HepG2 (cell line): ENCODE data around the gene SUCLG1. TPM values are rescaled to one million over a fixed set of nuclear protein-coding genes. Genes with fewer than 3 reads are reported as not detected.

Source experiments
- ATAC-seq: fragments of 200-7000 bp; cut with Tn5 transposase; 3 replicates; pipeline ENCODE4 v1.9.1; 2020; ENCODE audit warnings: mild to moderate bottlenecking, moderate library complexity
- BruUV-seq: library from RNA; stranded (reverse); fragments of 400-500 nt; replicated peaks from 2 replicates; lab custom pipeline; 2021; lab: Mats Ljungman, UMichigan
- CTCF ChIA-PET: fragments of 300-600 bp; formaldehyde crosslinking; extraction: SDS; loops from one replicate; lab custom pipeline; 2021; ENCODE audit warnings: low total read pairs, inconsistent platforms, low intra/inter-chr PET ratio; lab: Yijun Ruan, JAX
- POLR2A ChIA-PET: fragments of 350-600 bp; sonication (Branson Sonifier 250); formaldehyde crosslinking; loops from one replicate; lab custom pipeline; 2020; ENCODE audit warnings: antibody characterized with exemption, inconsistent platforms; lab: Yijun Ruan, JAX
- DNase-seq: peaks from one replicate; pipeline ENCODE4 v3.0.0-alpha.2; 2015; ENCODE audit warnings: low spot score
- FAIRE-seq: peaks from 3 replicates; lab custom pipeline; 2011; peaks lifted over from hg19 to GRCh38; lab: Jason Lieb, UNC
- H2AFZ ChIP-seq: one replicate; pipeline ENCODE4 v1.6.1; 2011; ENCODE audit warnings: low read length, inconsistent platforms
- H3K27ac ChIP-seq: fragments of 300-600 bp; 3 replicates; pipeline ENCODE4 v1.8.0; 2011; ENCODE audit warnings: mixed run types, mild to moderate bottlenecking, mixed read lengths, low read length, inconsistent platforms; ENCODE audit not compliant: insufficient read depth; ENCODE audit errors: extremely low read length
- H3K27me3 ChIP-seq, 2 experiments: fragments of 200-600 bp in 1 of 2; 2 replicates in 1 of 2; 3 replicates in 1 of 2; pipeline versions ENCODE4 v1.6.0 to v1.8.0; 2011; ENCODE audit warnings: low read length in 2 of 2, mild to moderate bottlenecking in 2 of 2, moderate library complexity in 2 of 2, inconsistent platforms in 1 of 2; ENCODE audit not compliant: insufficient read depth in 2 of 2, control insufficient read depth in 1 of 2
- H3K36me3 ChIP-seq, 2 experiments: fragments of 200-600 bp in 1 of 2; replicated peaks in 1 of 2; 2 replicates in 1 of 2; 3 replicates in 1 of 2; pipeline versions ENCODE4 v1.5.1 to v1.8.0; 2011; ENCODE audit warnings: low read length in 2 of 2, inconsistent platforms in 1 of 2; ENCODE audit not compliant: insufficient read depth in 2 of 2, control insufficient read depth in 1 of 2
- H3K4me1 ChIP-seq: 2 replicates; pipeline ENCODE4 v1.5.1; 2012; ENCODE audit warnings: low read length, inconsistent platforms; ENCODE audit not compliant: insufficient read depth
- H3K4me2 ChIP-seq: 2 replicates; pipeline ENCODE4 v1.6.0; 2011; ENCODE audit warnings: low read depth, low read length, inconsistent platforms
- H3K4me3 ChIP-seq, 3 experiments: fragments of 200-600 bp in 1 of 3; sonication (generic), shearing (Covaris generic) in 1 of 3; replicated peaks in 1 of 3; 2 replicates each; pipeline ENCODE4 v1.5.1; 2011 to 2016; ENCODE audit warnings: low read length in 3 of 3, inconsistent platforms in 2 of 3, low read depth in 2 of 3, mild to moderate bottlenecking in 2 of 3, control low read depth in 1 of 3, mixed read lengths in 1 of 3; ENCODE audit not compliant: insufficient read depth in 1 of 3
- H3K79me2 ChIP-seq: one replicate; pipeline ENCODE4 v1.6.1; 2011; ENCODE audit warnings: low read length, inconsistent platforms; ENCODE audit not compliant: insufficient read depth
- H3K9ac ChIP-seq: 2 replicates; pipeline ENCODE4 v1.6.0; 2011; ENCODE audit warnings: mild to moderate bottlenecking, low read depth, low read length, inconsistent platforms; ENCODE audit not compliant: insufficient read depth
- H3K9me3 ChIP-seq: 2 replicates; pipeline ENCODE4 v1.5.1; 2012; ENCODE audit warnings: mild to moderate bottlenecking, low read length
- H4K20me1 ChIP-seq: 2 replicates; pipeline ENCODE4 v1.6.0; 2011; ENCODE audit warnings: inconsistent platforms, mild to moderate bottlenecking, low read length, moderate library complexity; ENCODE audit not compliant: insufficient read depth
- ISL2 ChIP-seq: sonication (generic); formaldehyde crosslinking; IDR thresholded peaks from 2 replicates; pipeline ENCODE4 v1.5.0; 2020; ENCODE audit warnings: missing genetic modification reagents
- MYC ChIP-seq: sonication (generic); formaldehyde crosslinking; IDR thresholded peaks from 2 replicates; pipeline ENCODE4 v1.9.0; 2021; ENCODE audit warnings: missing genetic modification reagents, borderline replicate concordance
- NFE2L2 ChIP-seq: fragments of 150-350 bp; IDR thresholded peaks from 2 replicates; pipeline ENCODE4 v1.6.1; 2014; ENCODE audit warnings: low read length
- SOX13 ChIP-seq, 3 experiments: fragments of 450-650 bp in 1 of 3; sonication (generic) in 1 of 3; formaldehyde crosslinking in 1 of 3; IDR thresholded peaks in 2 of 3; conservative IDR thresholded peaks in 1 of 3; 2 replicates each; pipeline versions ENCODE4 v1.5.0 to v1.6.1; 2016 to 2020; ENCODE audit warnings: antibody characterized with exemption in 1 of 3, mild to moderate bottlenecking in 1 of 3, missing compliant biosample characterization in 1 of 3, missing genetic modification reagents in 1 of 3, moderate library complexity in 1 of 3
- TAF15 ChIP-seq: fragments of 200-400 bp; formaldehyde crosslinking; IDR thresholded peaks from one replicate; pipeline ENCODE4 v1.6.1; 2018; ENCODE audit warnings: mild to moderate bottlenecking, low read depth, low read length; ENCODE audit not compliant: poor library complexity, severe bottlenecking
- THAP9 ChIP-seq: sonication (generic); formaldehyde crosslinking; IDR thresholded peaks from 2 replicates; pipeline ENCODE4; 2020; ENCODE audit warnings: missing genetic modification reagents, mild to moderate bottlenecking, borderline replicate concordance
- UBTF ChIP-seq: sonication (generic); formaldehyde crosslinking; IDR thresholded peaks from 2 replicates; pipeline ENCODE4 v1.4.0; 2020; ENCODE audit warnings: mild to moderate bottlenecking, missing genetic modification reagents
- XBP1 ChIP-seq: sonication (generic); formaldehyde crosslinking; IDR thresholded peaks from 2 replicates; pipeline ENCODE4 v1.5.0; 2020; ENCODE audit warnings: missing genetic modification reagents
- ZMAT5 ChIP-seq: sonication (generic); formaldehyde crosslinking; IDR thresholded peaks from 2 replicates; pipeline ENCODE4 v1.5.0; 2020; ENCODE audit warnings: mild to moderate bottlenecking, low read depth, missing genetic modification reagents, borderline replicate concordance
- ZNF326 ChIP-seq: sonication (generic); formaldehyde crosslinking; IDR thresholded peaks from 2 replicates; pipeline ENCODE4 v1.4.0; 2020; ENCODE audit warnings: missing genetic modification reagents, borderline replicate concordance
- ZNF501 ChIP-seq: sonication (generic); formaldehyde crosslinking; IDR thresholded peaks from 2 replicates; pipeline ENCODE4 v1.5.1; 2020; ENCODE audit warnings: mild to moderate bottlenecking, moderate library complexity, missing genetic modification reagents
- WGBS: methylation state at CpG from one replicate; pipeline ENCODE4 v1.1.6; 2017; ENCODE audit warnings: low lambda C conversion rate; 5-methylcytosine and 5-hydroxymethylcytosine counted together
- in situ Hi-C: cut with HindIII; loops from 2 replicates; pipeline ENCODE4 v1.10.0; 2017; ENCODE audit warnings: low pct_unique_long_range_greater_than_20kb; ENCODE audit not compliant: extremely low pct_ligation_motif_present
- intact Hi-C: fragments of 100-400 bp; cut with micrococcal nuclease; formaldehyde crosslinking; loops from one replicate; pipeline ENCODE4 v1.10.0; 2022; ENCODE audit not compliant: unreplicated experiment
- polyA plus RNA-seq, 8 experiments: library from polyadenylated mRNA; depleted of rRNA in 3 of 8; stranded (reverse) in 7 of 8; unstranded in 1 of 8; fragments of >200 nt; fragmentation: Illumina TruSeq in 4 of 8; extraction: Trizol in 4 of 8; gene quantifications; 2 replicates each; pipeline versions ENCODE4 v1.2.1 to v1.2.3, GENCODE V29; 2011 to 2016; ENCODE audit warnings: low read depth in 4 of 8, missing spikeins in 1 of 8, mixed read lengths in 1 of 8; ENCODE audit not compliant: insufficient read depth in 1 of 8
- total RNA-seq, 5 experiments: library from RNA; depleted of rRNA; stranded (reverse); fragments of >200 nt; fragmentation: Illumina TruSeq; extraction: Trizol; gene quantifications; 2 replicates each; pipeline ENCODE4 v1.2.3, GENCODE V29; 2016; ENCODE audit warnings: low read depth in 1 of 5
- TF ChIP-seq, protein P1 (sequence below): IDR thresholded peaks from 2 replicates; pipeline ENCODE4 v1.4.0; 2020; ENCODE audit warnings: mild to moderate bottlenecking, missing genetic modification reagents

Gene SUCLG1
- total and polyA plus RNA-seq, 2 of the 13 experiments (the other 11 are each of a cell fraction or from before 2014, with no cell fraction given), result 58.7 to 121 TPM

- TF ChIP-seq ISL2 (CRISPR knock-in tag) (peak; percentile 71; the same call in 1 of the 2 replicates), SOX13 (IDR thresholded peaks at IDR 0.05) (no peak), SOX13 (CRISPR knock-in tag; conservative IDR thresholded peaks at IDR 0.05 in 1 of 2, IDR thresholded peaks at IDR 0.05 in 1 of 2) (peak in 1 of 2 experiments; percentile 61; a peak in 1 of 4 replicates)
- TF ChIP-seq, protein P1, sequence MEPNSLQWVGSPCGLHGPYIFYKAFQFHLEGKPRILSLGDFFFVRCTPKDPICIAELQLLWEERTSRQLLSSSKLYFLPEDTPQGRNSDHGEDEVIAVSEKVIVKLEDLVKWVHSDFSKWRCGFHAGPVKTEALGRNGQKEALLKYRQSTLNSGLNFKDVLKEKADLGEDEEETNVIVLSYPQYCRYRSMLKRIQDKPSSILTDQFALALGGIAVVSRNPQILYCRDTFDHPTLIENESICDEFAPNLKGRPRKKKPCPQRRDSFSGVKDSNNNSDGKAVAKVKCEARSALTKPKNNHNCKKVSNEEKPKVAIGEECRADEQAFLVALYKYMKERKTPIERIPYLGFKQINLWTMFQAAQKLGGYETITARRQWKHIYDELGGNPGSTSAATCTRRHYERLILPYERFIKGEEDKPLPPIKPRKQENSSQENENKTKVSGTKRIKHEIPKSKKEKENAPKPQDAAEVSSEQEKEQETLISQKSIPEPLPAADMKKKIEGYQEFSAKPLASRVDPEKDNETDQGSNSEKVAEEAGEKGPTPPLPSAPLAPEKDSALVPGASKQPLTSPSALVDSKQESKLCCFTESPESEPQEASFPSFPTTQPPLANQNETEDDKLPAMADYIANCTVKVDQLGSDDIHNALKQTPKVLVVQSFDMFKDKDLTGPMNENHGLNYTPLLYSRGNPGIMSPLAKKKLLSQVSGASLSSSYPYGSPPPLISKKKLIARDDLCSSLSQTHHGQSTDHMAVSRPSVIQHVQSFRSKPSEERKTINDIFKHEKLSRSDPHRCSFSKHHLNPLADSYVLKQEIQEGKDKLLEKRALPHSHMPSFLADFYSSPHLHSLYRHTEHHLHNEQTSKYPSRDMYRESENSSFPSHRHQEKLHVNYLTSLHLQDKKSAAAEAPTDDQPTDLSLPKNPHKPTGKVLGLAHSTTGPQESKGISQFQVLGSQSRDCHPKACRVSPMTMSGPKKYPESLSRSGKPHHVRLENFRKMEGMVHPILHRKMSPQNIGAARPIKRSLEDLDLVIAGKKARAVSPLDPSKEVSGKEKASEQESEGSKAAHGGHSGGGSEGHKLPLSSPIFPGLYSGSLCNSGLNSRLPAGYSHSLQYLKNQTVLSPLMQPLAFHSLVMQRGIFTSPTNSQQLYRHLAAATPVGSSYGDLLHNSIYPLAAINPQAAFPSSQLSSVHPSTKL (CRISPR knock-in tag), result peak; percentile 46; the same call in 1 of the 2 replicates
- TF ChIP-seq, all 625 proteins: peak for 37
These were observed 27.5 kb upstream of the SUCLG1 start (continued) for GRCh38 chr2:84486441-84487115.

DNA sequence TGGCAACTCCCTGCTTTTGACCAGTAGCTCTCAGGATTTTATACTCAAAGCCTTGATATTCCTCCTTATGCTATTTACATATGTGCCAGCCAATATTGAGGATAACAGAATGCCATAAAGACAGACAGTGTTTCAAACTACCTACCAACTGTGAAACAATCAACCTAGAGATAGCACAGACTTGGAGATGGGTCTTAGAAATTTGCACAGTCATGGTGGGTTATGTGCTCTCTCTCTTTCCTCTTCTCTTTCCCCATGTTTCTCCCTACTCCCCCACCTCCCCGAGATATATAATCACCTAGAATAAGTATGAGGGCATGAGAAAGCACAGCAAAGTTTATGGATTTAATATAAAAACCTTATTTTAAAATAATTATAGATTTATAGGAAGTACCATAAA lies 24.2 kb upstream of the SUCLG1 start:
- in situ Hi-C loops, result no loop called here
- H3K27ac ChIP-seq, result no peak overlapping the region
- no peak overlapping the region for H3K9ac ChIP-seq
- no peak for ATAC-seq
- no peak overlapping the region for H2AFZ ChIP-seq
- no peaks in the 10 kb centered on the region for H3K27me3 ChIP-seq
- BruUV-seq, result no TSS peak
- no peaks in the 10 kb centered on the region for H3K36me3 ChIP-seq
- no peak for DNase-seq
- H3K4me1 ChIP-seq, result peaks cover 30% of the 10 kb centered on the region
- WGBS, result 39% methylated on average over 1 of the region's 1 CpG
- no peak for TF ChIP-seq THAP9 (CRISPR knock-in tag)
- TF ChIP-seq ZMAT5 (CRISPR knock-in tag), result no peak
- TF ChIP-seq ZNF501 (CRISPR knock-in tag), result no peak
- TF ChIP-seq NFE2L2, result peak; percentile 88
- TF ChIP-seq ZNF326, result no peak
- no peak for TF ChIP-seq UBTF (CRISPR knock-in tag)
- no peak for TF ChIP-seq XBP1 (CRISPR knock-in tag)
- TF ChIP-seq TAF15, result no peak
- TF ChIP-seq MYC (CRISPR knock-in tag), result no peak
- intact Hi-C loops, result no loop called here
- ChIA-PET CTCF (no interaction called here), POLR2A (no interaction called here)
- H4K20me1 ChIP-seq, result no peaks in the 10 kb centered on the region
- H3K4me2 ChIP-seq, result no peak overlapping the region
- H3K4me3 ChIP-seq, result no peak overlapping the region
- FAIRE-seq, result no peak
- no peaks in the 10 kb centered on the region for H3K9me3 ChIP-seq
- H3K79me2 ChIP-seq, result no peaks in the 10 kb centered on the region
